Measurements from ENCODE around the gene ZNF546.

Gene ZNF546

GRCh38 chr19:40070058-40070457, 73.2 kb downstream of the ZNF546 start:
- no peak for TF ChIP-seq GATA3 (IDR thresholded peaks at IDR 0.05; ENCODE audit: low read depth, low read length)
- no peak for TF ChIP-seq GATA2 (IDR thresholded peaks at IDR 0.05; ENCODE audit: low read depth, low read length)
